HG02981 (cell line): ENCODE measurements around the gene NINJ2.
"Not testable (repeated sequence)": the region's sequence is repeated elsewhere in the genome, so short reads cannot be mapped to it uniquely, and the experiment has no call there.

Experiments used
- ATAC-seq: cut with Tn5 transposase; IDR thresholded peaks from one replicate; pipeline ENCODE4 v1.9.1; 2021; ENCODE audit warnings: mild to moderate bottlenecking, moderate library complexity; ENCODE audit not compliant: unreplicated experiment

Gene NINJ2

GRCh38 chr12:642633-643474 is 20.4 kb downstream of the NINJ2 start:
- ATAC-seq = peak; percentile 70

- ATAC-seq = not testable (repeated sequence)
These were observed 21.9 kb downstream of the NINJ2 start for GRCh38 chr12:641321-641720.

GRCh38 chr12:640773-641172 is 22.5 kb downstream of the NINJ2 start:
- ATAC-seq = no peak

GRCh38 chr12:639988-640387 is 23.3 kb downstream of the NINJ2 start:
- no peak for ATAC-seq

GRCh38 chr12:639566-639965 is 23.7 kb downstream of the NINJ2 start:
- no peak for ATAC-seq

- ATAC-seq = no peak
These were observed 24.2 kb downstream of the NINJ2 start for GRCh38 chr12:638953-639557.

GRCh38 chr12:636632-637031 is 26.6 kb downstream of the NINJ2 start:
- ATAC-seq = no peak

GRCh38 chr12:633731-634130 is 29.5 kb downstream of the NINJ2 start:
- ATAC-seq = no peak

- no peak for ATAC-seq
These were observed 31.0 kb downstream of the NINJ2 start for GRCh38 chr12:632102-632696.

- ATAC-seq = no peak
These were observed 32.3 kb downstream of the NINJ2 start for GRCh38 chr12:630656-631632.

- not testable (repeated sequence) for ATAC-seq
These were observed 34.5 kb downstream of the NINJ2 start for GRCh38 chr12:628742-629078.

GRCh38 chr12:627863-628741 is 35.1 kb downstream of the NINJ2 start:
- ATAC-seq = no peak

- no peak for ATAC-seq
These were observed 36.0 kb downstream of the NINJ2 start for GRCh38 chr12:627285-627684.

GRCh38 chr12:625998-626397 is 37.2 kb downstream of the NINJ2 start:
- no peak for ATAC-seq

- ATAC-seq = no peak
These were observed 39.3 kb downstream of the NINJ2 start for GRCh38 chr12:623865-624372.

- no peak for ATAC-seq
These were observed 39.9 kb downstream of the NINJ2 start for GRCh38 chr12:623172-623864.

GRCh38 chr12:622416-622815 is 40.8 kb downstream of the NINJ2 start:
- ATAC-seq = no peak

GRCh38 chr12:619346-619745 is 43.9 kb downstream of the NINJ2 start:
- no peak for ATAC-seq

GRCh38 chr12:618605-619004 is 44.6 kb downstream of the NINJ2 start:
- no peak for ATAC-seq
